Ishikawa (cell line): ENCODE measurements around the gene ZNF865.

Experiments
- CREB1 ChIP-seq: IDR thresholded peaks from 2 replicates; pipeline ENCODE4 v1.6.1; 2012; ENCODE audit warnings: low read depth
- MAX ChIP-seq: IDR thresholded peaks from 2 replicates; pipeline ENCODE4 v1.6.1; 2012
- ZBTB7A ChIP-seq: IDR thresholded peaks from 2 replicates; pipeline ENCODE4 v1.6.1; 2012; ENCODE audit warnings: low read depth

GRCh38 chr19:55616395-55616875 is 11.0 kb downstream of the ZNF865 start:
- TF ChIP-seq CREB1 (no peak), ZBTB7A (no peak), MAX (no peak)
